ENCODE measurements around the gene RABL6.

The RABL6 gene

GRCh38 chr9:136848393-136849037 lies 40.8 kb downstream of the RABL6 start:
- no peak for DNase-seq

DNA sequence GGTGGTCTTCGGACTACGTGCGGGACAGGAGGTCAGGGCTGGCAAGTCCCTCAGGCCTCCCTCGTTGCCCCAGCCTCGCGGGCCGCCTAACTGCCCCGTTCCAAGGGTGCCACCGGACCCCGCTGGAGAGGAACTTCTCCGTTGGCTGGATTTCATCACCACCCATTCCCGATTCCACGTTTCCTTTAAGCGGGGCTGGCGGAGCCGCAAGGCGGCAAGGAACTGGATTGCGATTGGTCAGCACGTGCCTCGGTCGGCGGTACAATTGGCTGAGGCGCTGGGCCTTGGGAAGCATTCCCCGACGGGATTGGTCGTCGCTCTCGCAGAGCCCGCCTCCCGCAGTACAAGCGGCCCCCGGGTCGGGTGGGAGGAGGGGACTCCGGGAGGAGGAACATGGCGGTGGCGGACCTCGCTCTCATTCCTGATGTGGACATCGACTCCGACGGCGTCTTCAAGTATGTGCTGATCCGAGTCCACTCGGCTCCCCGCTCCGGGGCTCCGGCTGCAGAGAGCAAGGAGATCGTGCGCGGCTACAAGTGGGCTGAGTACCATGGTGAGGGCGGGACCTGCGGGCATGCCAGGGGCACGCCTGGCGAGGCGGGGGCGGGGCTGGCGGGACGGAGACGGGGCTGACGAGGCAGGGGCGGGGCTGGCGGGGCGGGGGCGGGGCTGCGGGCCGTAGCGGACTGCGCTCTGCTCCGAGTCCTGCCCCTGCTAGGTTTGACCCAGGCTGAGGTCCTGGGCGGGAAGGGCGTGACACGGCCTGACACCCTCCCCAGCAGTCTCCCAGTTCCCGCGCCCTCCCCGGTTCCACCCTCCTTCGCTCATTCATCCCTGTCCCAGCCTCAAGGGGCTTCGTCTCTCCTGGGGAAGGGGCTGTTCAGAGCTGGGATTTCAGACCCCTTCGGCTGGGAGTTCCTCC lies 41.6 kb downstream of the RABL6 start, which contains the start of gene PHPT1:
PHPT1 (plus strand) TSS at position 372 of the 922 bp plus-strand sequence; CDS start at position 394, 22 bp downstream.
- DNase-seq: peak; percentile 95

GRCh38 chr9:136849960-136850865 lies 42.5 kb downstream of the RABL6 start:
- DNase-seq: no peak

DNA sequence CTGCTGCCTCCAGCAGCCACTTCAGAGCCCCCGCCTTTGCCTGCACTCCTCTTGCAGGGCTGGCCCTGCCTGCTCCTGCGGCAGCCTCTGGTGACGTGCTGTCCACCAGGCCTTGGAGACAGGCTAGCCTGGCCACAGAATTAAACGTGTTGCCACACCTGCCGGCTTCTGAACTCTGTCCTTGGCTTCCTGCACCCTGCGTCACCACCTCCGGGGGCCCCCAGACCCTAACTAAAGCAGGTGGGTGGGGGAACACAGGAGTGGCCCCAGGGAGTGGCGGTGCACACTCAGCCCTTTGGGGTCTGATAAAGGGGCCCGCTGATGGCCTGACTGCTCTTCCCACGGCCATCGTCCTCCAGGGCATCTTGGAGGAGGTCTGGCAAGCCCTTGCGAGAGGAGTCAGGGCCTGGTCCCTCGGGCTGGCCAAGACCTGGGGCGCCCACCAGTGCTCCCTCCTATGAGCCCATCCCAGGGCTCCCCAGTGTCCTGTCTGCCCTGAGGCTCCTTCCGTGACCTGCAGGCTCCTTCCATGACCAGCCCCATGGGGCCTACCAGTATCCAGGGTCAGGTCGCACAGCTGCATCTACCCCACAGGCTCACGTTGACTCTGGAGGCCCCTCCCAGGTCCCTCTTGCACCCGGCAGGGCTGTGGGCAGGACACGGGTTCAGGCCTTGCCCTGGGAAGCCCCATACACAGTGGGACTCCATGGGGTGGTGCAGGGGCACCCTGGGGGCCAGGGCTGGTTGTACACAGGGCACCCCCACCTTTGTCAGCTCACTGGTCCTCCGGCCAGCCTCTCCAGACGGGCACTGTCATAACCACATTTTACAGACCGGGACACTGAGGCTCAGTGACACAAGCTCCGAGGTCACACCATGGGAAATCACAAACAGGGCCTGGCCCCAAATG lies 43.4 kb downstream of the RABL6 start:
- no peak for DNase-seq

DNA sequence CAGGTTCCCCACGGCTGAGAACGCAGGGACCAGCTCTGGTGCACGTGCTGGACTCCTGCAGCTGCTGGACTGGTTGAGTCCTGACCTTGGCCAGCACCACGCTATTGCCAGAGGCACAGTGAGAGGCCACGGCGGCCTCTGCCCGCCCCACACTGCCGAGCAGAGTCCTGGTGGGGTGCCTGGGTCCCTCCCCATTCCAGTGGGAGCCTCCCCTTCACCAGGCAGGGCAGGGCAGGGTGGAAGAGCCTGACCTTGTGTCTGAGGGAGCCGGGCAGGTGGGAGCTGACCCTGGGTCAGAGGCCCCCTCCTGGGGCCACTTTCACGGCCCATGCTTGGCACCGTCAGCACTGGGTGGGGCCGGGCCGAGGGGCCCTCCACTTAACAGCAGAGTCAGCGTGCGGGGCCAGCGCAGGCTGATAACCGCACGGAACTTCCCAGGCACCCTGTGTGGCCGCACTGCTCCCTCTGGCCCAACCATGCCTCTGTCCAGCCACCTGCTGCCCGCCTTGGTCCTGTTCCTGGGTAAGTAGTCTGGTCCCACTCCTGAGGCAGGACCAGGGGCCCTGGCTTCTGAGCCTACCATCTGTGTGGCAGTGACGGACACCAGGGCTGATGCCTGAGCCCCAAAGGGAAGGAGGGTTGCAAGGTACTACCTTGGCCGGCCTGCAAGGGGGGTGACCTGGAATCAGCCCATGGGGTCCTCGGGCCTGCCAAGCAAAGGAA lies 44.4 kb downstream of the RABL6 start, which contains the start of gene MAMDC4:
MAMDC4 (plus strand) TSS at position 406 of the 723 bp plus-strand sequence; CDS start at position 477, 71 bp downstream.
- DNase-seq: no peak

- no peak for DNase-seq
Observed at GRCh38 chr9:136852664-136853595, 45.2 kb downstream of the RABL6 start.

GRCh38 chr9:136853596-136854112 lies 45.9 kb downstream of the RABL6 start:
- DNase-seq: no peak

DNA sequence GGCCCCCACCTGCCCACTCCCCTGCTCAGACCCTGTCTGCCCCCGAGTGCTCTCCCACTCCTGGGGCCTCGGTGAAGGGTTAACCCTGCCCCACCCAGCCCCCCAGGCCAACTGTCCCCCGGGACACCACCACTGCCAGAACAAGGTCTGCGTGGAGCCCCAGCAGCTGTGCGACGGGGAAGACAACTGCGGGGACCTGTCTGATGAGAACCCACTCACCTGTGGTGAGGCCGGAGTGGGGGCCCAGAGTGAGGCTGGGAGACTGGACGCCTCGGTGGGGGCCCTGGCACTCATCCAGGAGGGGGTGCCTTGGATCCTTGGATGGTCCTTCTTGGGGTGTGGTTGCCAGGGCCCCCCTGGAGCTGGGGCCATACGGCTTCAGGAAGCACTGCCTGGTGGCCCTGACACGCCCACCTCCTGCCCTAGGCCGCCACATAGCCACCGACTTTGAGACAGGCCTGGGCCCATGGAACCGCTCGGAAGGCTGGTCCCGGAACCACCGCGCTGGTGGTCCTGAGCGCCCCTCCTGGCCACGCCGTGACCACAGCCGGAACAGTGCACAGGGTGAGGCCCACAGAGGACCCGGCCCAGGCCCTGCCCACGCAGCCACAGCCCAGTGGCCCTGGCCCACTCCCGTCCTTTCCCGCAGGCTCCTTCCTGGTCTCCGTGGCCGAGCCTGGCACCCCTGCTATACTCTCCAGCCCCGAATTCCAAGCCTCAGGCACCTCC lies 46.5 kb downstream of the RABL6 start:
- no peak for DNase-seq

DNA sequence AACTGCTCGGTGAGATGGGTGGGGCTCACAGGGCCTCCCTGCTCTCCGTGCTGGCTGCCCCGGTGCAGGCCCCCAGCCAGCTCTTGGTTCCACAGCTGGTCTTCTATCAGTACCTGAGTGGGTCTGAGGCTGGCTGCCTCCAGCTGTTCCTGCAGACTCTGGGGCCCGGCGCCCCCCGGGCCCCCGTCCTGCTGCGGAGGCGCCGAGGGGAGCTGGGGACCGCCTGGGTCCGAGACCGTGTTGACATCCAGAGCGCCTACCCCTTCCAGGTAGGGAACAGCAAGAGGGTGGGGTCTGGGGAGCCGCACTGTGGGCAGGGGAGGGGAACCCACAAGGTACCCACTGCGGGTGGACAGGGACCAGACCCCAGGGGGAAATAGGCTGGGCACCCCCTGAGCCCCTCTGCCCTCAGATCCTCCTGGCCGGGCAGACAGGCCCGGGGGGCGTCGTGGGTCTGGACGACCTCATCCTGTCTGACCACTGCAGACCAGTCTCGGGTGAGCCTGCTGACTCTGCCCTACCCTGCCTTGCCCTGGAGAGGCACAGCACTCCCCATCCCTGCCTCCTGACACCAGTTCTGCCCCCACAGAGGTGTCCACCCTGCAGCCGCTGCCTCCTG lies 47.2 kb downstream of the RABL6 start:
- no peak for DNase-seq

GRCh38 chr9:136855461-136856078 lies 47.8 kb downstream of the RABL6 start:
- no peak for DNase-seq

DNA sequence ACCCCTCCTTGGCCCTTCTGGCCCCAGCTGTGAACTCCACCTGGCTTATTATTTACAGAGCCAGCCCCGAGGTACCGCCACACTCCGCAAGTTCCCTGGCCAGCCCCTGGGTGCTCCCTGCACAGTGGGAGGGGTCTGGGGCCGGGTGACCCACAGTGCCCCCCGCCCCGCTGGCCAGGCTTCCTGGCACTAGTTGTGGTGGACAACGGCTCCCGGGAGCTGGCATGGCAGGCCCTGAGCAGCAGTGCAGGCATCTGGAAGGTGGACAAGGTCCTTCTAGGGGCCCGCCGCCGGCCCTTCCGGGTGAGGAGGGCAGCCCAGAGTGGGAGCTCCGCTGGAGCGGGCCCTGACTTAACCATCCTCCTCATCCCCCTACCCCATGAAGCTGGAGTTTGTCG lies 48.3 kb downstream of the RABL6 start:
- DNase-seq: no peak

DNA sequence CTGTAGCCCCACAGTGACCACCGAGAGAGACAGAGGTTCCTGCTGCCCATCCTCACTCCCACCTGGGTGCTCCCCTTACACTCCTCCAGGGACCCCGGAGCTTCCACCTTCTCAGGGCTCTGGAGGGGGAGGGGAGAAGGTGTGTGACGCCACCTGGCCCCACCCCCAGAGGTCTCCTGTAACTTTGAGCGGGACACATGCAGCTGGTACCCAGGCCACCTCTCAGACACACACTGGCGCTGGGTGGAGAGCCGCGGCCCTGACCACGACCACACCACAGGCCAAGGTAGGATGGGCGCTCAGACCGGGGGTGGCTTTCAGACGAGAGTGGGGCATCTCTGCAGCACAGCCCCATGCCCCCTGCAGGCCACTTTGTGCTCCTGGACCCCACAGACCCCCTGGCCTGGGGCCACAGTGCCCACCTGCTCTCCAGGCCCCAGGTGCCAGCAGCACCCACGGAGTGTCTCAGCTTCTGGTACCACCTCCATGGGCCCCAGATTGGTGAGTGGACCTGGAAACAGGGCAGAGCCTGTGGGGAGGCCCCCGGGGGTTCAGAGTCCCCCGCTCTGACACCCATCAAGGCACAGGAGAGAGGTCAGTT lies 48.9 kb downstream of the RABL6 start:
- DNase-seq: no peak

DNA sequence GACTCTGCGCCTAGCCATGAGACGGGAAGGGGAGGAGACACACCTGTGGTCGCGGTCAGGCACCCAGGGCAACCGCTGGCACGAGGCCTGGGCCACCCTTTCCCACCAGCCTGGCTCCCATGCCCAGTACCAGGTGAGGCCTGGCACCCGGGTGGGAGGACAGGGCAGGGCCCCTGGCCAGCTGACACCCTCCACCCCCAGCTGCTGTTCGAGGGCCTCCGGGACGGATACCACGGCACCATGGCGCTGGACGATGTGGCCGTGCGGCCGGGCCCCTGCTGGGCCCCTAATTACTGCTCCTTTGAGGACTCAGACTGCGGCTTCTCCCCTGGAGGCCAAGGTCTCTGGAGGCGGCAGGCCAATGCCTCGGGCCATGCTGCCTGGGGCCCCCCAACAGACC lies 49.4 kb downstream of the RABL6 start:
- DNase-seq: no peak

GRCh38 chr9:136857581-136858412 lies 50.0 kb downstream of the RABL6 start:
- DNase-seq: no peak

GRCh38 chr9:136858452-136858843 lies 50.7 kb downstream of the RABL6 start:
- no peak for DNase-seq

Data from T1000 (cell line).